GM19438 (cell line): Measurements from ENCODE around the gene MYO3A.

Source experiments
- ATAC-seq: cut with Tn5 transposase; IDR thresholded peaks from one replicate; pipeline ENCODE4 v1.9.1; 2021; ENCODE audit warnings: low read depth; ENCODE audit not compliant: unreplicated experiment

Gene MYO3A

DNA sequence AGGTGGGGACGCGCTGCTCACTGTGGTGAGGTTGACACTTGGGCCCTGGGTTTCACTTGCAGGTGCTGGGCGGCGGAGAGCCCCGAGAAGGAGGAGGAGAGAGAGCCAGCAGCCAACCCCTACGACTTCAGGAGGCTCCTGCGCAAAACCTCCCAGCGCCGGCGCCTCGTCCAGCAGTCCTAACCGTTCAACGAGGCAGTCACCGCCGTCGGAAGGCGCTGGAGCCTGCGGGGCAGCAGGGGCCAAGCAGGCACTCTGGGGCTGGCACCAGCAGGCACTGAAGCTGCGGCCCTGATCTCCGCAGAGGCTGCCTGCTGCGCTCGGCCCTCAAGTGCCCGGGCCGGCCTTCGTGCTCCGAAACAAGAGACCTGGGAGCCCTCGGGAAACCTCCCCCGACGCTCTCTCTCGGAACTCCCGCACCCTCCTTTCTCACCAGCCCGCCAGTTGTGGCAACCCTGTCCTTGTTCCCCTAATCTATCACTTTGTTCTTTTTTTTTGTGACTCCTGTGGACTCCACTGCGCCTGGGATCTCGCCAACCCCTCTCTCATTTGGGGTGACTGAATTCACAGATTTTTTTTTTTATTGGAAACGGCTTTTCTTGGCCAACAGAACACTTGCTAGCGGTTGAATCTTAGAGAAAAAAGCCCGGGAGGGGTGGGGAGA is 277.9 kb downstream of the MYO3A start:
- no peak for ATAC-seq

GRCh38 chr10:26212511-26212910 is 278.5 kb downstream of the MYO3A start:
- ATAC-seq = no peak

GRCh38 chr10:26213157-26213800 is 279.2 kb downstream of the MYO3A start:
- ATAC-seq = no peak

- no peak for ATAC-seq
Measured at GRCh38 chr10:26214004-26214403, 280.0 kb downstream of the MYO3A start.

GRCh38 chr10:26214551-26215395 is 280.7 kb downstream of the MYO3A start:
- ATAC-seq = no peak

DNA sequence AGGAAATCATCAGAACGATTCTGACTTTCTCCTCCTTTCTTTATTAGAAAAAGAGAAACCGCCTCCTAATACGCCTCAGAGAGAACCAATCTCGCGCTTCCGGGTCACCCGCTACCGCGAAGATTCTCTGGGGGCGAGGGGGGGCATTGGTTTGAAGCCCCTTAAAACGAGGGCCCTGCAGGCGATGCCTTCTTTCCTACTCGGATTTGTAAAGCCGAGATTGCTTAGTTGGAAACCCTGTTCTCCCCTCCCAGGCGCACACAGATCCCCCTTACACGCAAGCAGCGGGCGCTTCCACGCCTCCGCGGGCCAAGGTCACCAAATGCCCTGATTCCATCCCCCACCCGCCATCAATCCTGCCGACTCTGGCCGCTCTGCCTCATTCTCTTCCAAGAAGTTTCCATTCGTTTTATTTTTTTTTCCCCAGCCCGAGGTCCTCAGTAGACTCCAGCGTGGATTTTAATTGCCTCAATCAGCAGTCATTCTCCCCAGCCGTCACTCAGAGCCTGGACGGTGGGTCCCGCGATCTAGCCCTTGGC is 281.4 kb downstream of the MYO3A start:
- no peak for ATAC-seq

GRCh38 chr10:26215935-26216584 is 282.0 kb downstream of the MYO3A start:
- ATAC-seq = no peak

- ATAC-seq = no peak
Measured at GRCh38 chr10:26216585-26217395, 282.8 kb downstream of the MYO3A start, which contains the start of gene GAD2. Gene GAD2, plus strand, starts transcription at chr10:26216774. Its CDS starts 36 bp downstream, at chr10:26216810.

GRCh38 chr10:26217396-26218086 is 283.5 kb downstream of the MYO3A start:
- no peak for ATAC-seq

DNA sequence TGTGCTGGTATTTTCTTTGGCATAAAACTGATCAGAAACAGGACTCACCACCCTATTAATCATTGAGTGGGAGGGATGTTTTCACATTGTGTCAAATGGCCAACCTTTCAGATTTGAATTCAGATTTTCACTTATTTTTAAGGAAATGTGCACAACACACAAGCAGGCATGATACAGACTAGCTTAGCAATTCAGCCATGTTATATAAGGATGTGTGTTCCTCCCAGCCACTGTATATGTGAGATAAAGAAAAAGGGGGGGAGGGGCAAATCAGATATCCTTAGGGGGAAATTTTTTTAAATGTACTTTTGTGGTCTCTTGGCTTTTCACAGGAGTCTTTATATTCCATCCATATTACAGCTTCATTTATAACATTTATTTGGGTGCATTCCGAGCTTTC is 285.6 kb downstream of the MYO3A start:
- ATAC-seq = no peak

DNA sequence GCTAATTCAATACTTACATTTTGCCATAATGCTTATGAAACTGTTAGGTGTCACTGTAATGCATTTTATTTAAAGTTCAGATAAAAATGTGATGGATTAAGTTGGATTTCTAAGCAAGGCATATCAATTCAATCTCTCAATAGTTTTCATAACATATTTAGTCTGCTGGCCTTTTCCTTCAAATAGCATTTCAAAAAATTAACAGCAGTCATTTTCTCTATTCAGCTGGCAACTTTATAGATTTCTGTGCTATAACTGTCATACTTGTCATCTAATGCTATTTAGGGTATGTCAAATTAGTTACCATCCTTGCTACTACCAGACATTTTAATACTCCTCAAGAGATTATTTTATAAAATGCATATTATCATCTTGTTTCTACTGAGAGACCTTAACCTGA is 286.9 kb downstream of the MYO3A start:
- ATAC-seq = no peak

DNA sequence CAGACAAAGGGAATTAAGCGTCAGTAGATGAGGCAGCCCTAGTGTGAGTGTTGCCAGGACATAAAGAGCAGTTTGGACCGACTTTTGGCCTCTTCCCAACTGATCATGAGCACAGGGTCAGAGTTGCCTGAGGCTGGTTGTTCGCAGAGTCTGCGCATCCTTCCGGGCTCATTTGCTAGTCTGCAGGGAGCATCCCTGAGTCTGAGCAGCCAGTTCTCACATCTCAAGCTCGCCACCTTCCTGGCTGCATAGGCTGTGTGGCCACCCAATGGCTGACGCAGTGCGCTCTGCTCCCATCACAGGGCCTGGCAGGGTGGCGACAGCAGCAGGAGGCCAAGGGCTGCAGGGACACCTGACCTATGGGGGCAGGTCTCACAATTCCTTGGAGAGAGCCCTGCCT is 287.5 kb downstream of the MYO3A start:
- no peak for ATAC-seq

GRCh38 chr10:26222563-26222962 is 288.5 kb downstream of the MYO3A start:
- no peak for ATAC-seq

GRCh38 chr10:26225322-26225721 is 291.3 kb downstream of the MYO3A start:
- no peak for ATAC-seq

GRCh38 chr10:26227786-26228185 is 293.8 kb downstream of the MYO3A start:
- ATAC-seq = no peak

DNA sequence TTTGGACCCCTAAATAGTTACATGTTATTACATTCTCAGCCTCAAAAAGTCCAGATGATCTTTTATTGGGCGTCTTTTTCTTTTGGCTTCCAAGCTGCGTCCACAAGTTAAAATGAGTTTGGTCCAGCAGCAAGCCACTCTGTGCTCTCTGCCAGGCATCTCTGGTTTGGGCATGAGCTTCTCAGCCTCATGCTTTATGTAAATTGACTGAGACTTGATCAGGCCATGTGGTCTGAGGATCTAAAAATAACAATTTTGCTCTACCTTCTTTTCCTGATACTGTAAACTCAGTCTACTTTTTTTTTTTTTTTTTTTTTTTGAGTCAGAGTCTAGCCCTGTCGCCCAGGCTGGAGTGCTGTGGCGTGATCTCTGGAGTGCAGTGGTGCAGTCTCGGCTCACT is 298.1 kb downstream of the MYO3A start:
- ATAC-seq = no peak

DNA sequence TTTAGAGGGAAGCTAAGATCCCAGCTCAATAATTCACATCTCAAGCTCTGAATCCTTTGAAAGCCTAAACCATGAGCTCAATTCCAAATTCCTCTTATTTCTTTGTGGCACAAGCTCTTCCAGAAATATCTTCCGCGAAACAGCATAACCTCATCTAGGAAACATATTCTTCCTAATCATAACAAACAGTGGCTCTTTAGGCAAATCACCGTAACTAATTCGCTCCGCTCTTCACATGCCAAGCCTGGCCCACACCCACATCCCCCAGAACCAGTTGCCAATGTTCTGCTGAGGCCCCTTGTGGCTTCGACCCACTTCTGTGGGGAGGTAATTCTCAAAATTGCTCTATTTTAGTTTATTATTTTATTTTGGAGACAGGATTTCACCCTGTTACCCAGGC is 301.7 kb downstream of the MYO3A start:
- ATAC-seq = no peak

DNA sequence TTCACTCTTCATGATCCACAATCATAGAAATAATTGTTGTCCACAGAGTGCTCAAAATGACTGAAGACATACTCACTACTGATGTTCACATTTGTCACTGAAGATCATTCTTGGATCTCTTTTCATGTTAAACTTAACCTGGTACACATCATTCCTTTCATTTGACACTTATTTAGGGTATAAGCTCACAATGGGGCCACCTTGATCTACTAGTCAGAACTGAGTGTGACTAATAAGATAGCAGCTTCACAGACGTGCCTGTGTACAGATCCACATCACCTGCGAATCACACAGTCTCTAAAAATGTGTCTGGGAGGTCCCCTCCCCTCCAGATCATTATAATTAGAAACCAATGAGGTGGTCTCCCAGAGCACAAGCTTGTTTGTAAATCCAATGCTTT is 304.3 kb downstream of the MYO3A start:
- ATAC-seq = no peak

DNA sequence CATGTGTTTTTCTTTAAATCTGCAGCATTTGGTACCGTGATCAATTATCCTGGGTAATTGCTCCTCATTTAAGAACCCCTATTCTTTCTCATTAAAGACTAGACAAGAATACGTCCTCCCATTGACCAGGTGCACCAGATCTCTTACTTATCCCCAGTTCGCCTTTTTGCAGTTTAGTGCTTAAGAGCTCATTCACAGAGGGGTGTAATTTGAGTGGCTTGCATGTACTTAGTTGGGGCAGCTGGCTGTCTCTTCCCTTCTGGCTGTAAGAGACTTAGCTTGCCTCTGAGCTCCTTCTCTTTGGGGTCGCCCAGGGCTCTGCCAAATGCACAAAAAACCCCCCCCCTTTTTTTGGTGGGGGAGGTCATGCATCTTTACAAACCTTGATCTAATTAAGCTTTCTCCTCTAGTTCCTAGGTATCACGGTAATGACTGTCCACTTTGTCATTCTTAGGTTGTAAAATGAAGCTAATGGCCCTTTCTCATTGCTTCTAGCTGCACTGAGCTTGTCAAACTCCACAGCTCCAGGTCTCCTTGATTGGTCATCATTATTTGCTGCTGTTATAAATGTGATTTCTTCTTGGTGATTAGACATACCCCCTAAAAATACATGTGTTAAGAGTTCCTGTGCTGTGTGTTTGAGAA is 308.8 kb downstream of the MYO3A start:
- ATAC-seq = no peak
